ENCODE data around the gene GSG1L. TPM values are rescaled to one million over a fixed set of nuclear protein-coding genes. Genes with fewer than 3 reads are reported as not detected.

GSG1L gene
- total RNA-seq, 8 experiments from 2014 or later = 0.25 to 1.5 (median 0.74) TPM

DNA sequence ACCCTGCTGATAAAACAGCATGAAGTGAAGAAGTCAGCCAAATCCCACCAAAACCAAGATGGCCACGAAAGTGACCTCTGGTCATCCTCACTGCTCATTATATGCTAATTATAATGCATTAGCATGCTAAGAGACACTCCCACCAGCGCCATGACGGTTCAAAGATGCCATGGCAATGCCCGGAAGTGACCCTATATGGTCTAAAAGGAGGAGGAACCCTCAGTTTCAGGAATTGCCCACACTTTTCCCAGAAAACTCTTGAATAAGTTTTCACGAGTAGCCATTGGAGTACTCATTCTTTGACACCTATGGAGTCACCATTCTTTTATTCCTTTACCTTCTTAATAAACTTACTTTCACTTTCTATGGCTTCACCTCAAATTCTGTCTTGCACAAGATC lies 44.3 kb downstream of the GSG1L start:
- no peak for ATAC-seq (replicated peaks in 6 of 8)
- Histone ChIP-seq H3K4me3 (no peak overlapping the region), H3K4me1 (replicated peaks in 1 of 2) (no peaks in the 10 kb centered on the region), H3K27ac (no peak overlapping the region)
- in situ Hi-C loops (cut with MboI; ENCODE audit: low pct_unique_long_range_greater_than_20kb in 2 of 9, low sequenced_read_pairs in 9 of 9, unreplicated experiment in 9 of 9) = no loop called here
- 9 to 100% (median 56%) methylated on average over 1 to 4 of the region's 5 CpGs; no CpG with 5 or more reads in 2 of the 10 experiments for WGBS, 10 experiments

GRCh38 chr16:28014851-28015250 lies 48.7 kb downstream of the GSG1L start:
- Histone ChIP-seq H3K4me1 (replicated peaks in 1 of 2) (no peaks in the 10 kb centered on the region), H3K4me3 (no peak overlapping the region), H3K27ac (no peak overlapping the region)
- ATAC-seq (replicated peaks in 6 of 8) = no peak
- WGBS, 10 experiments = 0 to 50% (median 27%) methylated on average over 1 of the region's 3 CpGs; no CpG with 5 or more reads in 6 of the 10 experiments
- in situ Hi-C loops (cut with MboI; ENCODE audit: low pct_unique_long_range_greater_than_20kb in 2 of 9, low sequenced_read_pairs in 9 of 9, unreplicated experiment in 9 of 9) = no loop called here

- Histone ChIP-seq H3K27ac (no peak overlapping the region), H3K4me3 (no peak overlapping the region), H3K4me1 (replicated peaks in 1 of 2) (no peaks in the 10 kb centered on the region)
- 40 to 50% (median 50%) methylated on average over 1 to 2 of the region's 2 CpGs; no CpG with 5 or more reads in 6 of the 10 experiments for WGBS, 10 experiments
- no peak for ATAC-seq (replicated peaks in 6 of 8)
- in situ Hi-C loops (cut with MboI; ENCODE audit: low pct_unique_long_range_greater_than_20kb in 2 of 9, low sequenced_read_pairs in 9 of 9, unreplicated experiment in 9 of 9) = no loop called here
Observed at GRCh38 chr16:28013878-28014277, 49.6 kb downstream of the GSG1L start.

- Histone ChIP-seq H3K27ac (no peak overlapping the region), H3K4me3 (no peak overlapping the region), H3K4me1 (replicated peaks in 1 of 2) (no peaks in the 10 kb centered on the region)
- in situ Hi-C loops (cut with MboI; ENCODE audit: low pct_unique_long_range_greater_than_20kb in 2 of 9, low sequenced_read_pairs in 9 of 9, unreplicated experiment in 9 of 9) = no loop called here
- ATAC-seq (replicated peaks in 6 of 8) = no peak
- 32 to 94% (median 69%) methylated on average over 1 to 5 of the region's 6 CpGs; no CpG with 5 or more reads in 4 of the 10 experiments for WGBS, 10 experiments
Observed at GRCh38 chr16:28013392-28013791, 50.1 kb downstream of the GSG1L start.

DNA sequence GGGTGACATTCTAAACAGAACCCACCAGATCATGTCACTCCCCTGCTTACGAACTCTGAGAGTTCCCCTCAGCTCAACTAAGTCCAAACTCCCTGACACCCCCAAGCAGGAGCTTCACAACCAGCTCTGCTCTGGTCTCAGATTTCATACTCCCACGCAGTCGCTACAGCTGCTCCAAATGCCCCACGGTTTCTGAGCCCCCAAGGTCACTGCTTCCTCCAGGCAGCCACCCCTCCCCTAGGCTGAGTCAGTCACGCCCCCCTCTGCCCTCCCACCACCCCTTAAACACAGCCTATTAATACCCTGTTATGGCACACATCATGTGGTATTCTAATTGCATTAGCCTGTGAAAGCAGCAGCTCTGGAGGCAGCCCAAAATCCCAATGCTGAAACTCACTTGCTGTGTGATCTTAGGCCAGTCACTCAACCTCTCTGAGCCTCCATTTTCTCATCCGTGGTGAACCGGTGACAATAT lies 51.5 kb downstream of the GSG1L start:
- ATAC-seq (replicated peaks in 6 of 8) = no peak

GRCh38 chr16:28011223-28011622 lies 52.3 kb downstream of the GSG1L start:
- WGBS, 10 experiments = 40 to 100% (median 71%) methylated on average over 1 to 6 of the region's 11 CpGs; no CpG with 5 or more reads in 4 of the 10 experiments
- ATAC-seq (replicated peaks in 6 of 8) = no peak
- Histone ChIP-seq H3K27ac (no peak overlapping the region), H3K4me3 (no peak overlapping the region), H3K4me1 (replicated peaks in 1 of 2) (no peaks in the 10 kb centered on the region)
- in situ Hi-C loops (cut with MboI; ENCODE audit: low pct_unique_long_range_greater_than_20kb in 2 of 9, low sequenced_read_pairs in 9 of 9, unreplicated experiment in 9 of 9) = no loop called here

More for the DNA sequence above, 51.5 kb downstream of the GSG1L start:
- H3K27ac ChIP-seq = no peak overlapping the region
- 0 to 92% (median 65%) methylated on average over 1 to 4 of the region's 7 CpGs; no CpG with 5 or more reads in 3 of the 10 experiments for WGBS, 10 experiments
- no peak overlapping the region for H3K4me3 ChIP-seq
- in situ Hi-C loops (cut with MboI; ENCODE audit: low pct_unique_long_range_greater_than_20kb in 2 of 9, low sequenced_read_pairs in 9 of 9, unreplicated experiment in 9 of 9) = no loop called here
- no peaks in the 10 kb centered on the region for H3K4me1 ChIP-seq (replicated peaks in 1 of 2)

- no peaks in the 10 kb centered on the region for H3K4me1 ChIP-seq (replicated peaks in 1 of 2)
- no peak overlapping the region for H3K4me3 ChIP-seq
- H3K27ac ChIP-seq = no peak overlapping the region
- WGBS, 10 experiments = 30 to 83% (median 71%) methylated on average over 2 to 5 of the region's 9 CpGs; no CpG with 5 or more reads in 6 of the 10 experiments
- in situ Hi-C loops (cut with MboI; ENCODE audit: low pct_unique_long_range_greater_than_20kb in 2 of 9, low sequenced_read_pairs in 9 of 9, unreplicated experiment in 9 of 9) = no loop called here
- ATAC-seq (replicated peaks in 6 of 8) = no peak
Observed at GRCh38 chr16:28010671-28011070, 52.8 kb downstream of the GSG1L start.

- ATAC-seq (replicated peaks in 6 of 8) = no peak
- H3K27ac ChIP-seq = no peak overlapping the region
- no peaks in the 10 kb centered on the region for H3K4me1 ChIP-seq (replicated peaks in 1 of 2)
- WGBS, 10 experiments = 60 to 81% (median 73%) methylated on average over 4 to 11 of the region's 17 CpGs; no CpG with 5 or more reads in 3 of the 10 experiments
- in situ Hi-C loops (cut with MboI; ENCODE audit: low pct_unique_long_range_greater_than_20kb in 2 of 9, low sequenced_read_pairs in 9 of 9, unreplicated experiment in 9 of 9) = no loop called here
- H3K4me3 ChIP-seq = no peak overlapping the region
Observed at GRCh38 chr16:28009586-28010373, 53.7 kb downstream of the GSG1L start.

- no peak overlapping the region for H3K4me3 ChIP-seq
- no peak overlapping the region for H3K27ac ChIP-seq
- no peaks in the 10 kb centered on the region for H3K4me1 ChIP-seq (replicated peaks in 1 of 2)
- in situ Hi-C loops (cut with MboI; ENCODE audit: low pct_unique_long_range_greater_than_20kb in 2 of 9, low sequenced_read_pairs in 9 of 9, unreplicated experiment in 9 of 9) = no loop called here
- no peak for ATAC-seq (replicated peaks in 6 of 8)
- WGBS, 10 experiments = 70 to 100% methylated on average over 1 to 2 of the region's 9 CpGs; no CpG with 5 or more reads in 8 of the 10 experiments
Observed at GRCh38 chr16:28003923-28004322, 59.6 kb downstream of the GSG1L start.

GRCh38 chr16:28003021-28003865 lies 60.3 kb downstream of the GSG1L start:
- Histone ChIP-seq H3K27ac (no peak overlapping the region), H3K4me1 (replicated peaks in 1 of 2) (no peaks in the 10 kb centered on the region), H3K4me3 (no peak overlapping the region)
- WGBS, 10 experiments = 0 to 100% (median 67%) methylated on average over 1 to 4 of the region's 14 CpGs; no CpG with 5 or more reads in 3 of the 10 experiments
- ATAC-seq (replicated peaks in 6 of 8) = no peak
- in situ Hi-C loops (cut with MboI; ENCODE audit: low pct_unique_long_range_greater_than_20kb in 2 of 9, low sequenced_read_pairs in 9 of 9, unreplicated experiment in 9 of 9) = no loop called here

GRCh38 chr16:28001642-28002041 lies 61.9 kb downstream of the GSG1L start:
- 36 to 100% (median 53%) methylated on average over 1 to 4 of the region's 4 CpGs; no CpG with 5 or more reads in 4 of the 10 experiments for WGBS, 10 experiments
- in situ Hi-C loops (cut with MboI; ENCODE audit: low pct_unique_long_range_greater_than_20kb in 2 of 9, low sequenced_read_pairs in 9 of 9, unreplicated experiment in 9 of 9) = no loop called here
- Histone ChIP-seq H3K4me3 (no peak overlapping the region), H3K27ac (no peak overlapping the region), H3K4me1 (replicated peaks in 1 of 2) (no peaks in the 10 kb centered on the region)
- ATAC-seq (replicated peaks in 6 of 8) = peak in 1 of 8 experiments; percentile 17

DNA sequence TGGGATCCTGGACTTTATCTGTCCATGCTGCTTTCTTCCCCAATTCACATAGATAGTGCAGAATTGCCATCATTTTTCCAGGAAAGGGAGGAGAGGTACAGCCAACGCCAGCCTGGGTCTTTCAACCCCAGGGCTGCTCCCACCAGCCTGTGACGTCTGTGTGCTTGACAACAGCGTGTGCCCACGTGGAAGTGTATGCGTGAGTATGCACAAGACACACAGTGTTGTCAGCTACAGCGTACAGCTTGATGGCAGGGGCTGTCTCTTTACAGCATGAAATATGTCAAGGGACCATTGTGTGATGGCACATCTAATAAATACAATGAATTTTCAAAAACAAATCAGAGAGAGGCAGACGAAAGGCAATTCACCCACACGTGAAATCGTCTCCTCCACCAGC lies 62.3 kb downstream of the GSG1L start:
- WGBS, 10 experiments = 18 to 90% (median 67%) methylated on average over 2 to 6 of the region's 9 CpGs; no CpG with 5 or more reads in 3 of the 10 experiments
- Histone ChIP-seq H3K4me1 (replicated peaks in 1 of 2) (no peaks in the 10 kb centered on the region), H3K27ac (no peak overlapping the region), H3K4me3 (no peak overlapping the region)
- peak in 2 of 8 experiments; percentile 38 to 42 for ATAC-seq (replicated peaks in 6 of 8)
- in situ Hi-C loops (cut with MboI; ENCODE audit: low pct_unique_long_range_greater_than_20kb in 2 of 9, low sequenced_read_pairs in 9 of 9, unreplicated experiment in 9 of 9) = no loop called here
